Uterus (tissue), 2 donors: ENCODE results near the gene TMEM263.

Source experiments
- CTCF ChIP-seq, 4 experiments: fragments of 200-600 bp in 2 of 4; fragments of 450-650 bp in 2 of 4; sonication (generic) in 2 of 4; IDR thresholded peaks; one replicate each; pipeline ENCODE4 v1.5.1; 2016 to 2019; ENCODE audit warnings: antibody characterized with exemption in 4 of 4, mild to moderate bottlenecking in 2 of 4, moderate library complexity in 1 of 4
- POLR2A ChIP-seq, 2 donors: fragments of 450-650 bp; IDR thresholded peaks; one replicate each; pipeline ENCODE4 v1.6.1; 2016; ENCODE audit warnings: antibody characterized with exemption in 2 of 2, mild to moderate bottlenecking in 1 of 2, moderate library complexity in 1 of 2

GRCh38 chr12:106924268-106924861 lies 31.3 kb upstream of the TMEM263 start:
- TF ChIP-seq CTCF (IDR thresholded peaks at IDR 0.05) (no peak), POLR2A (IDR thresholded peaks at IDR 0.05) (no peak)
